Activated CD8-positive, alpha-beta memory T cell treated with anti-CD3 and anti-CD28 coated beads for 4 hours (primary cell): ENCODE data around the gene TSC22D2.
"Not testable (repeated sequence)": the region's sequence is repeated elsewhere in the genome, so short reads cannot be mapped to it uniquely, and the experiment has no call there.

Source experiments
- DNase-seq, 2 donors: peaks; one replicate each; pipeline ENCODE4 v3.0.0-alpha.2; 2020; ENCODE audit warnings: low read depth in 2 of 2

The TSC22D2 gene

DNA sequence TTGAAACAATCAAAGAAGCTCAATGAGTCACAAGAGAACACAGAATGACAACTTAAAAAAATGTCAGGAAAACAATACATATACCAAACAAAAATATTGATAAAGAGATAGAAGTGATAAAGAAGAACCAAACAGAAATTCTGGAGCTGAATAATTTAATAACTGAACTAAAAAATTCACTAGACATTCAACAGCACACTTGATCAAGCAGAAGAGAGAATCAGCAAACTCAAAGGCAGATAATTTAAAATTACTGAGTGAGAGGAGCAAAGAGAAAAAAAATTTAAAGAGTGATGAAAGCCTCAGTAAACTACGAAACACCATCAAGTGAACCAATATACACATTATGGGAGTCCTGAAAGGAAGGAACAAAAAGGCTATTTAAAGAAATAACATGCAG lies 76.3 kb downstream of the TSC22D2 start:
- no peak for DNase-seq

DNA sequence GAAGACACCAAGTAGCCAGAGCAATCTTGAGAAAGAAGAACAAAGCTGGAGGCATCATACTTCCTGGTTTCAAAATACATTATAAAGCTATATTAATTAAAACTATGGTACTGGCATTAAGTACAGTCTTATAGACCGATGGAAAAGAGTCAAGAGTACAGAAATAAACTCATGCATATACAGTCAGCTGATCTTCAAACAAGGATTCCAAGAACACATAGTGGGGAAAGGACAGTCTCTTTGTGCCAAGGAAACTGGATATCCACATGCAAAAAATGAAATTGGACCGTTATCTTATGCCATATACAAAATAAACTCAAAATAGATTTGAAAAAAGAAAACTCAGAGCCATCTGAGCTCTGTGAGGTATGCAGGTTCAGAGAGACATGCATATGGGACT lies 80.8 kb downstream of the TSC22D2 start:
- no peak for DNase-seq

DNA sequence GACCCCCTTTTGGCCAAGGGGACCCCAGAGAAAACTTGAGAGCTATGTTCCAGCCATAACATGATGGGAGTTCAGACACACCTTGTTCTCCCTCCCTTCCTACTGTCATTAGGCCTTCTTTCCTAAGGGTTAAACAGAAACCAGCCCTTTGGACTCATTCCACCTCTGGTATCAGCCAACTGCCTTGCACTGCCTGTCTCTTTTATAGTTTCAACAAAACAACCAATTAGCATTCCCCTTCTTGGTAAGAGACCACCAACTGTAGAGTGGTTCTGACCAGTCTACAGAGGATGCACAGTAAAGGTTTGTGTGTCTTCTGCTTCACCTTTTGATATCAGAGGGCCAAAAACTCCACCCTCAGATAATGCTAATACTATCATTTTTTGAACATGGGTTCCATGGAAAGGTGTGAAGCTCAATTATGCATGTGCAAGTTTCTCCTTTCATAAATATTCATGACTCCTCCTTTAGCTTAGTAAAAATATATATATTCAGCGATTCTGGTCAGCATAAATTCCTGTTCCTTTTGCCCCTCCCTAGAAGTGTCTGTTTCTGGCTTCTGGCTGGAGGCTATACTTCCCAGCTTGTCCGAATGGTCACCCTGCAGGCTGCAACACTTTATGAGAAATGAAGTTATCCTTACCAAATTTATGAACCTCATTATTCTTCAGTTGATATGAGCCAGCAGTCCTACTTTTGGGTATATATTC lies 82.3 kb downstream of the TSC22D2 start:
- no peak for DNase-seq

DNA sequence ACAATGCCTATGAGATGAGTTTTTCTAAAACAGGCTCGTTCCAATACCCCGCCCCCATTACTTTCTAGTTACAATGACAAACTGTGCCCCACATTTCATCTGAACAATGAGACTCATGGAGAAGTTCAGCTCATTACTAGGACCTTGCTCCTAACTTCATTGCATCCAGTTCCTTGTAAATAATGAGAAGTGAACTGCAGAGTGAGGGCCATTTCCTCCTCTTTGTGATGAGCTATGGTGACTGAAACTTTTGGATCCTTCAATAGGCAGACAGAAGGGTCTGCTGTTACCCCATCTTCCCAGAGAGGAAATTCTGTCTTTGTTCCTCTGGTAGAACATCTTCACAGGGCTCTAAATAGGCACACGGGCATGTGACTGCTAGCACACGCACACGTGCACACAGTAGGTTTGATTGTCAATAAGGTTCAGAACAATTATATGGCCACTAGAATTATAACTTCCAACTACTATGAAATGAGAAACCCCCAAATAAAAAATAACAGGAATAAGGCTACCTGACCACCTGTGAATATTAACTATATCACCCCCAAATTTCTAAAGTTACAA lies 86.4 kb downstream of the TSC22D2 start:
- no peak for DNase-seq

DNA sequence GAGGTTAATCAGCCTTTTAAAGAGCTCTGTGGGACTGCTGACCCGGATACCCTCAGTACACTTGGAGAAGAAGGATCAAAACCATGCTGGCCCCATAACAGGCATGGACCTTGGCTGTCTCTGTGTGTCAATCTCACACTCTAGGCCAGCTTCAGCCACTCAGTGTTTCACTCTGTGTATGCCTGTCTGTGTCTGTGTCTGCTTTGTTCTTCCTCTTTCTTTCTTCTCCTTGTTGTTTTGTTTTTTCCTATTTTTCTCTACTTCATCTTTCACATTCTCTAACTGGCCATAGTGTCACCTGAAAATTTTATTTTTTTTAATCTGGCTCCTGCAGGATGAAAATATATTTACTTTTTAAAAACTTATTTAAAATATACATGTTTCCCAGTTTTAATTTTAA lies 87.1 kb downstream of the TSC22D2 start:
- no peak for DNase-seq

DNA sequence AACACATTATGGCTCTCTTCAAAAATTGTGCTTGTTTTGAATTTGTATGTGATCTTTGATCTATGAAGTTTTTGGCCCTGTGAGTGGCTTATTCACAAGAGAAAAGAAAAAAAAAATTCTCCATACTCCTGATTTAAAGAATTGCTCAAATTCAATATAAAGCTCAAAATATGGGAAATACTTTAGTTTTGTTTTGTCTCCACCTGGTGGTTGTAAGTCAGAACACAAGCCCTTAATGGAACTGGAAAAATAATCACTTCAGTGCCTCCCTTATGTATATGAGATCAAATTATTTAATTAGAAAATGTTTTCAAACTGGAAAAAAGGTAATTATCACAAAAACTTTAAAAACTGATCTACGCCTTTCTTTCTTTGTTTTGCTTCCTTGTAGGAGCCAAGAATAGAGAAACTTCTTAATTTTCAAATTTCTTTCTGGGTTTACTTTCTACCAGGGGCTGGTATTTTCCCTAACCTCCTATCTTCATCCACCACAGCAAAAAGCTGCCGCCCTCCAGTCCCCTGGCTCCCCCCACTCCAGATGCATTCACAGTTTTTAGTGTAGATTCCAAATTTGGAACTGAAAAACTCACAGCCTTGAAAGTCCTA lies 87.6 kb downstream of the TSC22D2 start:
- DNase-seq: no peak

DNA sequence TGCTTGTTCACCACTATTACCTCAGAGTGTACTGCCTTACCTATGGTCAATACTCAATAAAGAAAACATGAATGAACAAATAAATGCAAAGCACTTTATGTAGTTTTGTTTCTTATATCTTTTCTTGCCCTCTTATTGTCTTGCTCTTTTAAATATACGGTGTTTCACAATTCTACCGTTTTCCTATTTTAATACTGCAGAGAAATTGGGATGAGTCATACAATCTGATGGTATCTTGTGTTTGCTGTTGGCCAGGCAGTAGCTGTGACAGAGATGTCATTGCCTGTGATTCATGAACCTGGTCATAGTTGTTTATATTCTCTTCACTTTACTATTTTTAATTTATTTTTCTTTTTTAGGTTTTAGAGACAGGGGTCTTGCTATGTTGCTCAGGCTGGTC lies 89.9 kb downstream of the TSC22D2 start:
- DNase-seq: no peak

DNA sequence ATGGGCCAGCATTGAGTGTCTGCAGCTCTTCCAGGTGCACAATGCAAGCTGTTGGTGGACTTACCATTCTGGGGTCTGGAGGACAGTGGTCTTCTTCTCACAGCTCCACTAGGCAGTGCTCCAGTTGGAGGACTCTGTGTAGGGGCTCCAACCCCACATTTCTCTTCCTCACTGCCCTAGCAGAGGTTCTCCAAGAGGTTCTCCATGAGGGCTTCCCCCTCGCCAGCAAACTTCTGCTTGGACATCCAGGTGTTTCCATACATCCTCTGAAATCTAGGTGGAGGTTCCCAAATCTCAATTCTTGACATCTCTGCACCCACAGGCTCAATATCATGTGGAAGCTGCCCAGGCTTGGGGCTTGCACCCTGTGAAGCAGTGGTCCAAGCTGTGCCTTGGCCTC lies 92.9 kb downstream of the TSC22D2 start:
- DNase-seq: not testable (repeated sequence)

DNA sequence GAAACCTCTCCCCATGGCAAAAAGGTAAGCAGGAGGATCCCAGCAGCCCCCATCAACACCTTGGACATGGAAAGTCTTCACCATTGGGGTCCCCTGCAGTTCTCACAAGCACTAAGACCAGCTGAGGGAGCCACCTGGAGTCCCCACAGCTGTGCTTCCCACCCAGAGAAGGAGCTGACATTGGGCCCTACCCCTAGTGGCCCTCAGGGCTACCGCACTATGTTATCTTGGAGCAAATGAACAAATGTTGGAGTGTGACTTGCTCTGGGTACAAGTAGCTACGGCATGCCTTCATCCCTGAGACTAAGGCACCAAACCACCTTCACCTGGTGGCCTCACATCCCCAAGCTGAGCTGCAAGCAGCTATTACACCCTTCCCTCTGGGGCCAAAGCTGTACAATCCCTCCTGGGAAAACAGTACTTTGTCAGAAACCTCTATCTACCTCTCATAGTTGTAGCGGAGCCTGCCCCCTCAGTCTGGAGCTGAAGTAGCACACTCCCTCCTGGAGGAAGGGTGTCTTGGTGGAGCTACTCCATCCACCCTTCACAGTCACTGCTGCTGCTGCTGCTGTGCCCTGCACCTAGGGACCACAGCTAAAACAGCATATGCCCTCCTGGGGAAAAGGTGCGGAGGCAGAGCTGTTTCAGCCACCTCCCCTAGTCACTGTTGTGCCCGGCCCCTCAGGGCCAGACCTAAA lies 95.5 kb downstream of the TSC22D2 start:
- no peak for DNase-seq

DNA sequence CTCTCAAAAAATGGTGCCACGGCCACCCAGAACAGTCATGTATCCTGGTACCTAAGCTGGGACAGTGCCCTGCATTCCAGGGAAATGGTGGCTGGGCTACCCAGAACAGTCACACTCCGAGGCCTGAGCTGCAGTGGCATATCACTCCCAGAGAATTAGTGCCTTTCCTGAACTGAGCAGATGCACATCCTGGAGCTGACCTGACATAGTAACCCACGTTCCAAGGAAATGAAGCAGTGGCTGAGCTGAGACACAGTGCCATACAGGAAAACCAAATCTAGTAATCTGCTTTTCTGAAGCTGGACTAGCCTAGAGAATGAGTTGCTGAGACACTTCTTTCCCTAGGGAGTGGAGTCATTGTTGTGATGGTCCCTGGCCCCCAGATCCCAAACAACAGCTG lies 96.4 kb downstream of the TSC22D2 start:
- DNase-seq: no peak

DNA sequence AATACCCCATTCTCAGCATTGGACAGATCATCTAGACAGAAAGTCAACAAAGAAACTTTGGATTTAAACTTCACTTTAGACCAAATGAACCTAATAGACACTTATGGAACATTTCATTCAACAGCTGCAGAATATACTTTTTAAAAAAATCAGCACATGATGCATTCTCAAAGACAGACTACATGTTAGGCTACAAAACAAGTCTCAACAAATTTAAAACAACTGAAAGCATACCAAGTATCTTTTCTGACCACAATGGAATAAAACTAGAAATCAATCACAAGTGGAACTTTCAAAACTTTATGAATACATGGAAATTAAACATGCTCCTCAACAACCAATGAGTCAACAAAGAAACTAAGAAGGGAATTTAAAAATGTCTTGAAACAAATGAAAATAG lies 100.3 kb downstream of the TSC22D2 start:
- DNase-seq: no peak

DNA sequence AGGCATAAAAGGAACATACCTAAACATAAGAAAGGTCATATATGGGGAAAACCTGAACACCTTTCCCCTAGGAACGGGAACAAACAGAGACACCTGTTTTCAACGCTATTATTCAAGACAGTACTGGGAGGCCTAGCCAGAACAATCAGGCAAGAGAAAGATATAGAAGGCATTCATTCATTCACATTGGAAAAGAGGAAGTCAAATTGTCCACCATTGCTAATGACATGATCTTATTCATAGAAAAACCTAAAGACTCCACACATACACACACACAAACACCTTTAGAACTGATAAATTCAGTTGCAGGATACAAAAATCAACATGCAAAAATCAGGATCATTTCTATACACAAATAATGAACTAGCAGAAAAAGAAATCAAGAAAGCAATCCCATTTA lies 101.7 kb downstream of the TSC22D2 start:
- DNase-seq: no peak

DNA sequence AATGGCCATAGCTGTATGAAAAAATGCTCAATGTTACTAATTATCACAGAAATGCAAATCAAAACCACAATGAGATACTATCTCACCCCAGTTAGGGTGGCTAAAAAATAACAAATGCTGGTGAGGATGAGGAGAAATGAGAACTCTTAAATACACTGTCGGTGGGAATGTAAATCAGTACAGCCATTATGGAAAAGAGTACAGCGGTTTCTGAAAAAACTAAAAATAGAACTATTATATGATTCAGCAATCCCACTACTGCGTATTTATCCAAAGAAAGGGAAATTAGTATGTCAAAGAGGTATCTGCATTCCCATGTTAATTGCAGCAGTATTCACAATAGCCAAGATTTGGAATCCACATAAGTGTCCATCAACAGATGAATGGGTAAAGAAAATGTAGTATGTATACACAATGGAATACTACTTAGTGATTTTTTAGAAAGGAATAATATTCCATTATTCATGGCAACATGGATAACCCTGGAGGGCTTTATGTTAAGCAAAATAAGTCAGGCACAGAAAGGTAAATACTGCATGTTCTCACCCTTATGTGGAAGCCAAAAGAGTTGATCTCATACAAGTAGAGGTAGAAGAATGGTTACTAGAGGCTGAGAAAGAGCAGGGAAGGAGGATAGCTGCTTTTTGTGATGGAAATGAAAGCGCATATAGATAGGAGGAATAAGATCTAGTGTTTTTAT lies 103.2 kb downstream of the TSC22D2 start:
- DNase-seq: no peak

DNA sequence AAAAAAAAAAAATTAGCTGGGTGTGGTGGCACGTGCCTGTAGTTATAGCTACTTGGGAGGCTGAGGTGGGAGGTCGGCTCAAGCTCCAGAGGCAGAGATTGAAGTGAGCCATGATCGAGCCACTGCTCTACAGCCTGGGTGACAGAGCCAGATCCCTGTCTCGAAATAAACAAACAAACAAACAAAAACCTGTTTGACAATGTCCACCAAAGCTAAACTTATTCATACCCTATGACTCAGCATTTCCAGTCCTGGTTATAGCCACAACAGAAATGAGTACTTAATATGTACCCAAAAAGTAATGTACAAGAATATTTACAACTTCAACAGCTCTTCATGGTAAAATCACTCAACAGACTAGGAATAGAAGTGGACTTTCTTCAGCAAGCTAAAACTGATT lies 107.1 kb downstream of the TSC22D2 start:
- DNase-seq: no peak
